Stimulated activated CD4-positive, alpha-beta T cell treated with anti-CD3 and anti-CD28 coated beads, Interleukin-2, amount 100 ng/mL, for 48 hours (primary cell): ENCODE measurements around the gene ATOH8.
"Not testable (repeated sequence)": the region's sequence is repeated elsewhere in the genome, so short reads cannot be mapped to it uniquely, and the experiment has no call there.

Source experiments
- DNase-seq, 2 donors: peaks; one replicate each; pipeline ENCODE4 v3.0.0-alpha.2; 2020

The ATOH8 gene

GRCh38 chr2:85753525-85754312 is at the start of gene ATOH8:
TSS of gene ATOH8 (plus strand) at chr2:85753991. CDS start at chr2:85754190, 199 bp downstream.
- DNase-seq: peak in 1 of 2 donors; percentile 26

GRCh38 chr2:85704038-85704437 is 49.8 kb upstream of the ATOH8 start:
- DNase-seq: no peak

GRCh38 chr2:85704800-85705679 is 48.8 kb upstream of the ATOH8 start:
- DNase-seq: no peak

- DNase-seq: no peak
Measured at GRCh38 chr2:85705680-85706039, 48.1 kb upstream of the ATOH8 start.

- no peak for DNase-seq
Measured at GRCh38 chr2:85706063-85706462, 47.7 kb upstream of the ATOH8 start.

- DNase-seq: no peak
Measured at GRCh38 chr2:85706599-85707296, 47.0 kb upstream of the ATOH8 start.

GRCh38 chr2:85707304-85707703 is 46.5 kb upstream of the ATOH8 start:
- DNase-seq: peak; percentile 63 to 69

- DNase-seq: no peak
Measured at GRCh38 chr2:85708641-85709040, 45.1 kb upstream of the ATOH8 start.

GRCh38 chr2:85709401-85709811 is 44.4 kb upstream of the ATOH8 start:
- no peak for DNase-seq

GRCh38 chr2:85710687-85711577 is 42.9 kb upstream of the ATOH8 start:
- DNase-seq: no peak

GRCh38 chr2:85711578-85712060 is 42.2 kb upstream of the ATOH8 start:
- no peak for DNase-seq

GRCh38 chr2:85712336-85712735 is 41.5 kb upstream of the ATOH8 start:
- no peak for DNase-seq

- no peak for DNase-seq
Measured at GRCh38 chr2:85712849-85713612, 40.8 kb upstream of the ATOH8 start.

- no peak for DNase-seq
Measured at GRCh38 chr2:85713836-85714235, 40.0 kb upstream of the ATOH8 start.

- not testable (repeated sequence) for DNase-seq
Measured at GRCh38 chr2:85714421-85714820, 39.4 kb upstream of the ATOH8 start.

GRCh38 chr2:85714841-85715240 is 39.0 kb upstream of the ATOH8 start:
- DNase-seq: no peak

- DNase-seq: no peak
Measured at GRCh38 chr2:85716346-85716914, 37.4 kb upstream of the ATOH8 start.

- no peak for DNase-seq
Measured at GRCh38 chr2:85717308-85718008, 36.3 kb upstream of the ATOH8 start.

- DNase-seq: no peak
Measured at GRCh38 chr2:85718009-85718391, 35.8 kb upstream of the ATOH8 start.

- no peak for DNase-seq
Measured at GRCh38 chr2:85718885-85719492, 34.8 kb upstream of the ATOH8 start.
